GF-D8 (cell line): Measurements from ENCODE around the gene DMBX1.

Experiments
- DNase-seq: peaks from one replicate; lab custom pipeline; 2025; lab: John Stamatoyannopoulos, UW

DMBX1 gene

DNA sequence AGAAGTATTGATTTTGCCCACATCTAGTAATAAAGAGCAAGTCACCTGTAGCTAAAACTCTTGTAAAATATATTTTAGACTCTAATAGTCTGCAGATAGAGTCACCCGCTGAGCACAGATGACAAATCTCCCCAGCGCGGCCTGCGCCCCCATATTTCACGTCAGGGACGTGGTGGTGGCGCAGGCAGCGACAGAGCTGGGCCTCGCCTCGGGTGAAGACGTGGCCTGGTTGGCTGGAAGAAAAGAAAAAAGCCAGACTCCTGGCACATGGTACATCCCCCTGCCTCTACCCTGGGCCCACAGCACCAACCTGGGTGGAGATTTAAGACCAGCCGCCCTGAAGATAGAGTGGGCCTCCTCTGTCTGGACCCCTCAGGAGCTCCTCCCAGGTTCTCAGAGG, 6.0 kb upstream of the DMBX1 start:
- DNase-seq, result no peak

- DNase-seq, result no peak
Measured at GRCh38 chr1:46484783-46485490, 4.7 kb upstream of the DMBX1 start.

DNA sequence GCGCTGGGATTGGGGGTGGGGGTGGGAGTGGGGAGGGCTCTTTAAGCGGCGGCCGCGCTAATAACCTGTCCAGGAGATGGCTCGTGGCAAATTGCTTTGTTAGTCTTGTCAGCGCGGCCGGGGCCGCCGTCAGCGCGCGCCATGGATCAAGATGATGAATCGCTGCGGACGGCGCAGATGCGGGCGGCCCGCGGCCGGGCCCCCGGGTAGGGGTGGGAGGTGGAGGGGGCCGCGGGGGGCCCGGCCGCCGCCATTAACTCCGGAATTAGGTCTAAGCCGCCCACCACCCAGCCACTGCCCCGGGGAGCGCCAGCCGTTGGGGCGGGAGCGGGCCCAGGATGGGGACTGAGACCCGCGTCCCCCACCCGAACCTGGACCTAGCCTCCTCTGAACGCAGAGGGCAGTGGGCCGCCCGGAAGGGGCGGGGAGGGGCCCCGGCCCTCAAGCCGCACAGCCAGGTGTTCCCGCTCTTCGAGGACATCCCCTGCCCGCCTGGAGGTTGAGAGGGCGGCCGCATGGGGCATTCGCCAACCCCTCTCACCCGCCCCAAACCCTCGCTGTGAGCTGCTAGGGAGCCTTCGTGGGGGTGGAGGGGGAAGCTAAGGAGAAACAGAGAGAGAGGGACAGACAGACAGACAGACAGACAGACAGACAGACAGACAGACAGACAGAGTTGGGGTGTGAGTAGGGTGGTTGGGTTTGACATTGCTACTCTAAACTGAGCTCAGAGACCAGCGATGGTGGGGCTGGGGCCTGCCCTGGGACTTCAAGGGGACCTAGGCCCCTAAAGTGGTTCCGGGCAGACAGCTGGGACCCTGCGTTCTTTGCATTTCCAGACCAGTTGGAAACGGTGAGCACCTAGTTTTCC, 3.8 kb upstream of the DMBX1 start:
- DNase-seq, result no peak

- no peak for DNase-seq
Measured at GRCh38 chr1:46486432-46487015, 3.1 kb upstream of the DMBX1 start.

GRCh38 chr1:46487818-46488218, 1.8 kb upstream of the DMBX1 start:
- no peak for DNase-seq

DNA sequence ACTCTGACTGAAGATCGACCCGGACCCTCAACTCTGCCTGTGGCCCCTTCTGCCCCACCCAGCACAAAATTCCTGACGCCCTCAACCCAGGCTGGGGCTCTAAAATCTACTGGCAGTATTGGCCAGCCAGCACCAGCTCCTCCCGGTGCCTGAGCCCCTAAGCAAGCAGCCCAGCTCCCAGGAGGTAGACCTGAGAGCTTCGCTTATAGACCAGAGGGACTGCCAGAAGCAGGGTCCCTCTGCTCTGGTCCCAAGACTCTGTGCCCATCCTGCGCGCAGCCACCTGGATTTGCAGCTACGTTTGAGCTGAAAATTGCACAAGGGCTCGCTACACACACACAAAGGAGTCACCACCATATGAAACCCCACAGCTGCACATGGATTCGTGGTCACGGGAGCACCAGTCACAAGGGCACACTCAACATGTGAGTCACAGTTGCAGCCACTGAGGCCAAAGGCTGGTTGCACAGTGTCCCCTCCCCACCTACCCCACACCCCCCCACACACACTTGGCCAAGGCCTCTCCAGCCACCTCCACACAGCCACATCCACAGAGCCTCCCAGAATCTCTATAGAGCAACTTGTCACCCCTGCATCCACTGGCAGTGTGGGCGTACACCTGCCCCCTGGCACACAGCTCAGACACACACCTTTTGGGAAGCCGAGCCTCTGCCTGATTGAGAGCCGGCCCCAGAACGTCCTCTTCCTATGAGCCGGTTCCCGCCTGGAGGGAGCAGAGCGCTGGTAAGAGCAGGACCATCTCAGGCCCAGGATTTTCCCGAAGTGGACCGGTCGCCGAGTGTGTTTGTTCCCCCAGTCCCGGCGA, 1.1 kb upstream of the DMBX1 start:
- no peak for DNase-seq

DNA sequence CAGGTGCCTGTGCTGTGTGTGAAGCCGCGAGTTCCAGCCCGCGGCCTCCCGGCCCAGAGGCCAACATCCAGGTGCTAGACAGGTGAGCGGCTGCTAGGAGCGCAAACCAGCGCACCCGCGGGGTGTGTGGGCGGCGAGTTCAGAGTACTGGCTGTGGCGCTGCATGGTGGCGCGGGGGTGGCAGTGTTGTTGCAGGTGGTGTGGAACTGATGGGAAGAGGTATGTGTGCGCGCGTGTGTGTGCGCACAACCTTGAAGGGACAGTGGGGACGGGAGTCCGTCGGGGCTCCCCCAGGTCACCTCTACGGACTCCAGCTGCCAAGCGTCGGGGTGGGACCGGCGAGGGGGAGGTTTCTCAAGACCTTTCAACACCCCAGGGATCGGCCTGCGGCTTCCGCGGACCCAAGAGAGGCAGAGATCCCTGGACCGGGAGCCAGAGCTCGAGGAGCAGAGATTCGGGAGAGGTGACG, 433 bp upstream of the DMBX1 start:
- no peak for DNase-seq

DNA sequence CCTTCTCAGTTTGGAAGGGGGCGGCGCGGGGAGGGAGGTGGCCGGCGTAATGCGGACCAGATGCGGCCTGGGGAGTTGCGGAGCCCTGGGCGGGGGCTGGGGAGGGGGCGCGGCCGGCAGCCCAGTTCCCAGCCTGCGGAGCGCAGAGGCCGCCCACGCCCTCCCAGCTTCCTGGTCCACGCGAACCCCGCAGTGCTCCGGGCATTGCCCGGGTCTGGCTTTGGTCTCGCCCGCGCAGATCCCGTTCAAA, 695 bp downstream of the DMBX1 start:
- no peak for DNase-seq

DNA sequence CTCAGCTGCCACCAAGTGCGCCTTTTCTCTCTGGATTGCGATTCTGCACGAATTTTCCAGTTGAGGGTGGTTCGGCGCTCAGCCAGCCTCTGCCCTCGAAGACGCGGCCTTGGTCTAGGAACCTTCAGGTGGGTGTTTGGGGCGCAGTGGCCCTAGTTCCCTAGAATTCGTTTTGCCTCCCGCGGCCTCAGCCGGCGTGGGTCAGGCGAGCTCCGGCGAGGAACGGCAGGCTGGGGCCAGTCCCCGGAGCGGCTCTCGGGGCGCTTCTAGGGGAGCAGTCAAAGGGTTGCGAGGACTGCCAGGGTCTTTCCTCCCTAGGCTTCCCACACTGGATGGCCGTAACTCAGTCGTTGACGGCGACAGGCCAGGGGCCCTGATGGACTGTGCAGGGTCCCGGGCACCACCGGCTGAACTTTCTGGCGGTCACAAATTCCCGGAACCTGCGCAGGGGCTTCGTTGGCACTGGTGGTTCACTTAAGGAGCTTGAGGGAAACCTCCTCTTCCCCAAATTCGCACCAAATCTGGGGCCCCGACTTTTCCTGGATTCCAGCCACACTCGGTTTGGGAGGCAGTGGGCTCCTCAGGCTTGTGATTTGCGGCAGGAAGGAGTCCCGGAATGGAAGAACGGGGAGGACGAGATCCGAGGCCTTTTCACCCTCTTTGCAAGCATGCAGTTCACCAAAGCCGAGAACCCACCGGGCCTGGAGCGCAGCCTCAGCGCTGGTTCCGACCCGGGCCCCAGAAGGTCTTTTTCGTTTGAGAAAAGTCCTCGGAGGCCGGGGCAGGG, 1.2 kb downstream of the DMBX1 start:
- no peak for DNase-seq

GRCh38 chr1:46491443-46492268, 2.0 kb downstream of the DMBX1 start:
- no peak for DNase-seq

- no peak for DNase-seq
Measured at GRCh38 chr1:46492269-46492853, 2.7 kb downstream of the DMBX1 start.

GRCh38 chr1:46492871-46493270, 3.2 kb downstream of the DMBX1 start:
- no peak for DNase-seq

- no peak for DNase-seq
Measured at GRCh38 chr1:46493316-46494032, 3.8 kb downstream of the DMBX1 start.

- DNase-seq, result no peak
Measured at GRCh38 chr1:46494910-46495309, 5.3 kb downstream of the DMBX1 start.

DNA sequence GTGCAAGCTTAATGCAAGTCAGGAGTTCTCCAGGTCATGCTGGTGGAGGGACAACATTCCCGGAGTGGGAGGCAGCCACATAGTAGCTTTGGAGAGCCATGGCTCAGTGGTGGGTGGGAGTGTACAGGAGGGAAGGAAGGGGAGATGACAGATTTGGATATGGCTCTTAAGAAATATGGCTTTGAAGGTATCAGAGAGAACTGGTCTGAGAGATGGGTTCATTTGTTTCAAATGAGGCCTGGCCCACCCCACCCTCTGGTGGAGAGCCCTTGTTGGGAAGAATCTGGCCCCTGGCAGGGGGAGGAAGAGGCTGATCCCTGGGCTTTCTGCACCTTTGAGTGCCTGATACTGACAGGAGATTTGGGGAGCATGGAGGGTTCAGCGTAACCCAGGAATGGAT, 6.1 kb downstream of the DMBX1 start:
- no peak for DNase-seq

DNA sequence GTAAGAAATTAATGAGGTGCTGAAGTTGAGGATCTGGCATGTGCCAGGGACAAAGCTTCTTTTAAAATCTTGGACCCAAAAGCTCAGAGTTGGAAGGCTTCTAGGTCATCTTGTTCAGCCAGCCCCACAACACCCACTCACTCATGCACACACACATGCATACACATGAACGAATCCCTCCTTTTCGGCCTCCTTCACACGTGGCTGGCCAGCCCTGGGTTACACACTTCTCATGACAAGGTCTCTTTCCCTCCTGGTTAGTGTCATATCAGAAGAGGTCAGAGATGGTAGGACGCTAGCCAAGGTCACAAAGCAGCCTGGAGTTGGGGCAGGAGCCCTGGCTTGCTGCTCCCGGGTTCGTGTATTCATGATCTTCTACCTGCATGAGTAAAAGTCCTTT, 6.9 kb downstream of the DMBX1 start:
- DNase-seq, result no peak

- no peak for DNase-seq
Measured at GRCh38 chr1:46497020-46497419, 7.4 kb downstream of the DMBX1 start.

- no peak for DNase-seq
Measured at GRCh38 chr1:46497665-46498064, 8.0 kb downstream of the DMBX1 start.

- no peak for DNase-seq
Measured at GRCh38 chr1:46501528-46501927, 11.9 kb downstream of the DMBX1 start.

- no peak for DNase-seq
Measured at GRCh38 chr1:46503421-46503820, 13.8 kb downstream of the DMBX1 start.
